GM08714 (cell line): ENCODE measurements around the gene CAMK2D.
A peak's percentile ranks its signal among the peaks of the same experiment; 100 is the strongest.

Experiments
- H3K4me3 ChIP-seq: fragments of 200-500 bp; sonication (Bioruptor generic); 2 replicates; pipeline ENCODE4 v1.5.1; 2014; ENCODE audit warnings: mild to moderate bottlenecking, low read length, inconsistent platforms
- ZNF274 ChIP-seq: IDR thresholded peaks from 2 replicates; pipeline ENCODE4 v1.6.1; 2012; ENCODE audit warnings: mild to moderate bottlenecking, low read depth, low read length

Gene CAMK2D

DNA sequence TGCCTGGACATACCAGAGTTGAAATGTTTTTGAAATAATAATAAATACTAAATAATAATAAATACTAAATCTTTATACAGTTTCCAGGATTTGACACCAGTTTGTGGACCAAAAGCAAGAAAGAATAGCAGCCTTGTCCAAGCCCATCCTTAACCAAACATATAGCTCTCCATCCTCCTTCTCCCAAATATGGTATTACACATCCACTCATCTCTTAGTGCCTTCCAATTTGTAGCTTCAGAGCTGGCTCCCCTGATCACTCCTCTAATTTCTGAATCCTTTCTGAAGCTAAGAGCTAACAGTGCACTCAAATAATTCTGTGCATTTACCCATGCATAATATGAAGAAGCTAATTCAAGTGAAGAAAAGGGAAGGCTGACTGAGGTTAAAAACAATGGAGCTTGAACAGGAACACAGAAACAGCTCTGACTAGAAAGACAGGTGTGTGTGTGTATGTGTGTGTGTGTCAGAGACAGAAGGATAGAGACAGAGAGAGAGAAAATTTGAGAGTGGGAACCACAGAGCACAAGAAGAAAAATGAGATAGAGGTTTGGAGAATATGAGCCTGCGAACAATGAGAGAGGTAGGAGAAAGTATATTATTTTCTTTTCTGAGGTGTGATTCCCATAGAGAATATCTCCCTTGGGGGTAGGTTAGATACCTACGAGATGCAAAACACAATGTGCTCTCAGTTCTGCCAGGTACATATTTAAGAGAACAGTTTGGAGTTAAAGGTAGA, 123.5 kb downstream of the CAMK2D start:
- no peak overlapping the region for H3K4me3 ChIP-seq

DNA sequence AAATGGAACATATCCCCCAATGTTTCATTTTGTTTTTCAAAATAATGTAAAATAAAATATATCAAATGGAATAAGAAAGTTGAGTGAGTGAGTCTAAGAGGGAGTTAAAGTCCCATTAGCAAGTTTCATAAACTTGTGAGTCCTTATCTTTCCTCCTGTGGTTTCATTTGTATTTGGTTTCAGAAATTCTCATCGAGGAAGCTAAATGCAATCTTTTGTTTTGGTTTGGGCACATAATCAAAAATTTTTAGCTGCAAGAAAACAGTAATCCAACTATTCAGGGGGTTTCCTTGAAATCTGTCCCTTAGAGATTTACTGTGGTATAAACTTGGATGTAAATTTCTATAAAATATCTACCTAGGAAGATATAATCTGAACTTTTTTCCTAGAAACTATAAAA, 124.2 kb downstream of the CAMK2D start:
- no peak overlapping the region for H3K4me3 ChIP-seq
- TF ChIP-seq ZNF274: no peak

More for the DNA sequence above, 123.5 kb downstream of the CAMK2D start:
- no peak for TF ChIP-seq ZNF274

DNA sequence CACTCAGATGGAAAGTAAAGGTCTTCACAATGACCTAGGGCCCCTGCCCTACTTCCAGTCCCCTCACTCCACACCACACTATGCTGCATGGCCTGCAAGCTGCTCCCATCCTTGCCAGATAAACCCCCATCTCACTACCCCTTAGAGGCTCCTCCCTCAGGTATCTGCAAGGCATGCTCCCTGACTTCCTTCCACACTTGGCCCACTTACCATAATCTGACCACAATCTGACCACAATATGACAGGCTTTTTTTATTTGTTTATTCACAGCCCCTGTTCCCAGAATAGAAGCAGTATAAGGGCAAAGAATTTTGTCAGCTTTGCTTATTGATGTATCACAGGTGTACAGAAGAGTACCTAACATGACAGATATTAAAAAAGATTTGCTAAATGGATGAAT, 124.7 kb downstream of the CAMK2D start:
- H3K4me3 ChIP-seq: peak overlapping the region; percentile 42; the same call in 1 of the 2 replicates
- no peak for TF ChIP-seq ZNF274

GRCh38 chr4:113636438-113636818, 125.1 kb downstream of the CAMK2D start:
- no peak for TF ChIP-seq ZNF274
- H3K4me3 ChIP-seq: peak overlapping the region; percentile 42; the same call in 1 of the 2 replicates

GRCh38 chr4:113635739-113636437, 125.7 kb downstream of the CAMK2D start:
- TF ChIP-seq ZNF274: no peak
- H3K4me3 ChIP-seq: peak overlapping the region; percentile 40; the same call in 1 of the 2 replicates

GRCh38 chr4:113634081-113634969, 127.2 kb downstream of the CAMK2D start:
- TF ChIP-seq ZNF274: no peak
- H3K4me3 ChIP-seq: no peak overlapping the region

DNA sequence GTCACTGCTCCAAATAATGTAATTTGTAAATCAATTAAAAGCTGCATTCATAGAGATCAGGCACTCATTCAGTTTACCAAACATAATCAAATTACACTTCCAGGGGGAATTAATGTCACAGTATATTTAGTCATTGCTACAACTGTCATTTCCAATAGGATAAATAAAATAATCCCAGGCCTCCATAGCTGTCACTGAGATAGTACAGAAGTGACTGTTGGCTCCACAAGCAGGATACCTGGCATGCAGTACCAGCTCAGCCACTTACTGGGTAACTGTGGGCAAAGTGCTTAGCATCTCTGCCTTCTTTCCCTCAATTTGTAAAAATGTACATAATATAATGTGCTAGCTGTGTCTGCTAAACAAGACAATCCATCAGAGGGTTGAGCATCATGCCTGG, 128.1 kb downstream of the CAMK2D start:
- no peak for TF ChIP-seq ZNF274
- no peak overlapping the region for H3K4me3 ChIP-seq

DNA sequence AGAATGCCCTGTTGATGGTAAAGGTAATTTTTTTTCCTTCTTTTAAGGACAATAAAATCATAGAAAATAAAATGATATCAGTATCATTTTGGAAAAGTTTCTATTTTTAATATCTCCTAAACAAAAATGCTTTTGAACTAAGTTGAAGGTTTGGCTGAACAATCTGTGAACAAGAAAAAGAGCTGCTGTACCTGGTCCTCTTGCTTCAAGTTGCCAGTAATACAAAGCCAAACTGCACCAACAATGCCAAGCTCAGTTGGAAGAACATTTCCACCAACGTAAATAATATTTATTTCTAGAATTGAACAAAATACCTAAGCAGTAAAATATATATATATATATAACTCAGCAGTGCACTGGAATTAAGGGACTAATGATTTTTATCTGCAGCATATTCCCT, 132.8 kb downstream of the CAMK2D start:
- TF ChIP-seq ZNF274: no peak
- no peak overlapping the region for H3K4me3 ChIP-seq

DNA sequence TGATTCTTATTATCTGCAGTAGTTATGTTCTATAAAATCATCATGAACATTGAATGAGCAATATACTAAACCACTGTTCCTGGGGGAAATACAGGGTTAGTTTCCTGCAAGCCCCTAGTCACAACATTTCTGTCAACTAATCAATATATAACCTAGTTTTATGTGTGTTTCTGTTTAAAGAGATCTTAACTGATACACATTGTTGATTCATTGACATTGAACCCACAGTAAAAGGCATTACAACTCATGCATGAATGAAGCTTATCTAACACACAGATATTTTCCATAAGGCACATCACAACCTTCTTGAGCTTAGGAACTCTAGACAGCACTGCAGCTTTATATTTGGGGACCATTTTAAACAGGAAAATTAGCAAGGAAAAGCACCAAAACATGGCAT, 134.2 kb downstream of the CAMK2D start:
- TF ChIP-seq ZNF274: no peak

DNA sequence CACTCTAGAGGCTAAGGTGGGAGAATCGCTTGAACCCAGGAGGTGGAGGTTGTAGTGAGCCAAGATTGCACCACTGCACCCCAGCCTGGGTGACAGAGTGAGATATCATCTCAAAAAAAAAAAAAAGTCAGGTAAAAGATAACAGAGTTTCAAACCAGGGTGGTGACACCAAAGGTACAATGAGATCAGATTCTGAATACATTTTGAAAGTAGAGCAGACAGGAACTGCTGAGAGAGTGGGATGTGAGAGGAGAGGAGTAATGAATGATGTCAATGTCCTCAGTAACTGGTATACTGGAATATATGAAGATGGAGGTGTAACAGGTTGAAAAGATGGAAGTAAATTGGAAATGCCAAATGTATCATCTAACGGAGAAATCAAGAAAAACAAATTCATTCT, 135.6 kb downstream of the CAMK2D start:
- no peak overlapping the region for H3K4me3 ChIP-seq
- no peak for TF ChIP-seq ZNF274

More for the DNA sequence above, 134.2 kb downstream of the CAMK2D start:
- no peak overlapping the region for H3K4me3 ChIP-seq

- TF ChIP-seq ZNF274: no peak
- no peak overlapping the region for H3K4me3 ChIP-seq
These were observed 138.2 kb downstream of the CAMK2D start for GRCh38 chr4:113623274-113623894.

- no peak overlapping the region for H3K4me3 ChIP-seq
- TF ChIP-seq ZNF274: no peak
These were observed 139.9 kb downstream of the CAMK2D start for GRCh38 chr4:113621633-113622032.

DNA sequence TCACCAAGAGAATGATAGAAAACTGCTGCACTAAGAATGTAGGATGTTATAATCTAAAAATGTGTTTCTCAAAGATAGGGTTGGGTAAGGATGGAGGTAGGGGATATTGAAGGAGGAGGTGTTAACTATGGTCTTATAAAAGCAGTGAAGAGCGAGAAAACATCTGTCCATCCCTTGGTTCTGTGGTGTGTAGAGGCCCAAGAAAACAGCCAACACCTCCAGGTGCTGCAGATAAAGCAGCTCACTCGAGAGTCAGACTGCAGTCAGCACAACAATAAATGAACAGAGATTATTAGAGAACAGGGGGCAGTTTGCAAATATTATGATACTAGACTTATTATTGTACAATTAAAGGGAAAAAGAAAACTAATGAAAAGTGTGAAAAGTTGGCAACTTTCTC, 141.5 kb downstream of the CAMK2D start:
- H3K4me3 ChIP-seq: no peak overlapping the region
- TF ChIP-seq ZNF274: no peak

DNA sequence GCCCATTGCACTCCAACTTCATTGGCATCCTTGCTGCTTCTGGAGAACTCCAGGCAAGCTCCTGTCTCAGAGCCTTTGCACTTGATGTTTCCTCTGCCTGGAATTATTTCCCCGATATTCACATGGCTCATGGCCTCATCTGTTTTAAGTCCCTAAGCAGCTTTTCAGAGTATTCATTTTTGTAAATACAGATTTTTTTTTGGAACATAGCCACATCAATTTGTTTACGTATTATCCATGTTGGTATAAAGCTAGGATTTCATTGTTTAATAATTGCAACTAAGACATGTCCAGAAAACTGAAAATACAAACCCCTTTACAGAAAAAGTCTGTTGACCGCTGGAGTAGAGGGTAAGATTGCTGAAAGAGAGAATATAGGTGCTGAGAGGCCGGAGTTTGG, 142.0 kb downstream of the CAMK2D start:
- no peak overlapping the region for H3K4me3 ChIP-seq
- TF ChIP-seq ZNF274: no peak
